ENCODE data around the gene UROC1. TPM values are rescaled to one million over a fixed set of nuclear protein-coding genes. Genes with fewer than 3 reads are reported as not detected.

UROC1 gene
- total and polyA plus RNA-seq, 2 experiments from 2014 or later, result not detected

- Histone ChIP-seq H3K4me1 (ENCODE audit: insufficient read depth) (no peaks in the 10 kb centered on the region), H3K4me2 (no peak overlapping the region), H3K4me3 (no peak overlapping the region), H3K27ac (ENCODE audit: low read depth) (no peak overlapping the region), H3K9me2 (ENCODE audit: insufficient read depth) (no peaks in the 10 kb centered on the region), H3K27me3 (ENCODE audit: insufficient read depth) (peaks cover 11% of the 10 kb centered on the region; the same call in 1 of the 2 replicates), H3K36me3 (ENCODE audit: insufficient read depth) (no peaks in the 10 kb centered on the region), H4K20me1 (replicated peaks; ENCODE audit: insufficient read depth) (no peaks in the 10 kb centered on the region), H3F3A (replicated peaks; ENCODE audit: low read depth) (0 out of 2 replicates have a peak, but pooled peaks cover 5% of the 10 kb centered on the region), H3K79me2 (replicated peaks; ENCODE audit: insufficient read depth) (no peaks in the 10 kb centered on the region), H2AFZ (no peak overlapping the region)
- Mint-ChIP-seq H3K4me1 (no peaks in the 10 kb centered on the region; the same call in 2 of the 3 replicates), H3K9me3 (no peaks in the 10 kb centered on the region), H3K27ac (no peak overlapping the region), H3K36me3 (ENCODE audit: low read depth) (peaks cover 3% of the 10 kb centered on the region; the same call in 1 of the 3 replicates), H3K4me3 (no peak overlapping the region), H3K27me3 (ENCODE audit: insufficient read depth, low read depth, poor library complexity) (peaks cover 9% of the 10 kb centered on the region)
- DNase-seq (ENCODE audit: low spot score) (no peak), ATAC-seq (no peak)
- 0 out of 4 replicates have a peak, but pooled peaks of 1 of the 2 experiments have one; percentile 5 for TF ChIP-seq CTCF (conservative IDR thresholded peaks at IDR 0.05; ENCODE audit: low read depth in 2 of 2)
- no peak for TF ChIP-seq ZNF114 (CRISPR knock-in tag; IDR thresholded peaks at IDR 0.05)
- no peak for TF ChIP-seq NANOG (IDR thresholded peaks at IDR 0.05; ENCODE audit: borderline replicate concordance)
- TF ChIP-seq EZH2 (IDR thresholded peaks at IDR 0.05; ENCODE audit: low read depth, unreplicated experiment), result no peak
Measured at GRCh38 chr3:126537730-126538281, 20.2 kb upstream of the UROC1 start.

- Histone ChIP-seq H3F3A (replicated peaks; ENCODE audit: low read depth) (0 out of 2 replicates have a peak, but pooled peaks cover 5% of the 10 kb centered on the region), H3K4me3 (no peak overlapping the region)
- DNase-seq (ENCODE audit: low spot score), result no peak
- TF ChIP-seq REST (IDR thresholded peaks at IDR 0.05; ENCODE audit: unreplicated experiment) (no peak), POLR2AphosphoS5 (IDR thresholded peaks at IDR 0.05; ENCODE audit: low read depth) (no peak), JUNB (IDR thresholded peaks at IDR 0.05; ENCODE audit: unreplicated experiment) (no peak), ZNF114 (CRISPR knock-in tag; IDR thresholded peaks at IDR 0.05) (no peak), EZH2phosphoT487 (IDR thresholded peaks at IDR 0.05; ENCODE audit: unreplicated experiment) (no peak), CTCF (conservative IDR thresholded peaks at IDR 0.05; ENCODE audit: low read depth in 2 of 2) (no peak), EZH2 (IDR thresholded peaks at IDR 0.05; ENCODE audit: low read depth, unreplicated experiment) (no peak), NANOG (IDR thresholded peaks at IDR 0.05; ENCODE audit: borderline replicate concordance) (no peak)
Measured at GRCh38 chr3:126537116-126537729, 19.6 kb upstream of the UROC1 start.

More at GRCh38 chr3:126537116-126537729, 19.6 kb upstream of the UROC1 start:
- Histone ChIP-seq H4K20me1 (replicated peaks; ENCODE audit: insufficient read depth) (no peaks in the 10 kb centered on the region), H3K4me1 (ENCODE audit: insufficient read depth) (no peaks in the 10 kb centered on the region), H3K4me2 (no peak overlapping the region), H3K36me3 (ENCODE audit: insufficient read depth) (no peaks in the 10 kb centered on the region), H3K27me3 (ENCODE audit: insufficient read depth) (peaks cover 11% of the 10 kb centered on the region; the same call in 1 of the 2 replicates), H2AFZ (no peak overlapping the region), H3K27ac (ENCODE audit: low read depth) (no peak overlapping the region), H3K79me2 (replicated peaks; ENCODE audit: insufficient read depth) (no peaks in the 10 kb centered on the region), H3K9me2 (ENCODE audit: insufficient read depth) (no peaks in the 10 kb centered on the region)
- Mint-ChIP-seq H3K4me3 (no peak overlapping the region), H3K27ac (no peak overlapping the region; the same call in 1 of the 2 replicates), H3K36me3 (ENCODE audit: low read depth) (peaks cover 3% of the 10 kb centered on the region; the same call in 1 of the 3 replicates), H3K27me3 (ENCODE audit: insufficient read depth, low read depth, poor library complexity) (peaks cover 9% of the 10 kb centered on the region), H3K4me1 (no peaks in the 10 kb centered on the region; the same call in 2 of the 3 replicates), H3K9me3 (no peaks in the 10 kb centered on the region)
- no peak for ATAC-seq
